22Rv1 (cell line): ENCODE data around the gene INSM1.

Experiments
- H3K27ac ChIP-seq: fragments of 450-650 bp; 2 replicates; pipeline ENCODE4 v1.5.1; 2017
- CTCF ChIP-seq: fragments of 450-650 bp; IDR thresholded peaks from 2 replicates; pipeline ENCODE4 v1.5.1; 2017; ENCODE audit warnings: mild to moderate bottlenecking
- ZFX ChIP-seq: fragments of 450-650 bp; IDR thresholded peaks from 2 replicates; pipeline ENCODE4 v1.6.1; 2017; ENCODE audit warnings: antibody characterized with exemption, borderline replicate concordance

Gene INSM1

DNA sequence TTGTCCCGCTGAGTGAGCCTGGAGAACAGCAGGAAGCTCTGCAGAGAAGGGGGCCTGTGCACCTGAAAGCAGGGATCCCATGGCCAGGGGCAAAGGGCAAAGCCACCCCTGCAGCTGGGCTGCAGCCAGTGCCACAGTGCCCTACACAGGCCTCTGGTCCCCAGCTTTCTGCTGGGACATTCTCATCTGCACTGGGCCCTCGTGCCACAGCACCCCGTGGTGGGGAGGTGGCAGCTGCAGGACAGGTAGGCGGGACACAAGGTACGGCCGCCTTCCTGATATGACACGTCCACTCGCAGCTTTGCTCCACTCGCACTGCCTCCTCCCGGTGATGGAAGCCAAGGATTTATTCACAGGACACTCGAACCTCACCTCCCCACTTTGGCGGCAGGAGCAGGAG is 27.2 kb downstream of the INSM1 start:
- TF ChIP-seq ZFX (no peak), CTCF (no peak)
- H3K27ac ChIP-seq = no peak overlapping the region

DNA sequence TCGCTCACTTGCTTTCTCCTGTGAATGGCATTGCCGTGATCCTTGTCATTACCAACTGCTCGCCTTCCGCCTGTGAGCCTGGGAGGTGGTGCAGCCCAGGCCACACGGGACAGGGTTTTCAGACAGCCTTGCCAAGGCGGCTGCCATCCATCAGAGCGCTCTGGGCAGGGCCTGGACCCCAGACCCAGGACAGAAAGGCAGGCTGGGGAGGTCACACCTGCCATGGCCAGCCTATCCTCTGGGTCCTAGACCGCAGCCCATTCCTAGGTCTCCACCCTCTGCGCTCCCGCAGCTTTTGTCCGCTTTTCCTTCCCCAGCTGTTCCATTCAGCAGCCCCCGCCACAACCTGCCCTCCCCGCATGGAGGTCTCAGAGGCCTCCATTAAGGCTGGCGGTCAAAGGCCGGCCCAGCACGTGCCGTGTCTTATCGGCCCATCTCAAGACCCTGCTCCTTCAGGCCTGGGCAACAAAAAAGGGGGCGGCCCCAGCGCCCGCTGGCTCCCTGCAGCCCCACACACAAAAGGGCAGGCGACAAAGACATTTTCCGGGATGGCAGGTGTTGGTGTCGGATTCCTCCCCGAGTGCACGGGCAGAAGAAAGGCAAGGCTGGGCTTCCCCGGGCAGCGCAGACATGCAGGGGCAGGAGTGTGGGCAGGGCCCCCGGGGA is 28.1 kb downstream of the INSM1 start:
- TF ChIP-seq ZFX (no peak), CTCF (no peak)
- no peak overlapping the region for H3K27ac ChIP-seq

DNA sequence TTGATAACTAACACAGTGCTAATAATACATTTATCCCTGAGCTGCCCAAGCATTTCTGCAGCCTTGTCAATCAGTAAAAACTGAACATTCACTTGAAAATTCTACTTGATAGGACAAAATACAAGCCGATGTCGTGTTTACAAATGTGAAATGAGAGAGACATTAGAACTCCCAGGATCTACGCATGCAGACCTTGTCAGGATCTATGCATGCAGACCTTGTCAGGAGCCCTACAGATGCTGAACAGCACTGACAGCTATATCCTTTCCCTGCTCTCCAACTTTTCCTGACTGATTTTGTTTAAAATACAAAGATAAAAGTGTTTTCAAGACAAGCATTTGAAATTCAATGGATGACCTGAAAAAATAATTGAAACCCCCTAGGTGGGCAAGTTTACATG is 28.9 kb downstream of the INSM1 start:
- TF ChIP-seq ZFX = no peak
- H3K27ac ChIP-seq = no peak overlapping the region

GRCh38 chr20:20398123-20398522 is 30.2 kb downstream of the INSM1 start:
- no peak for TF ChIP-seq CTCF
- no peak for TF ChIP-seq ZFX

GRCh38 chr20:20399531-20400500 is 31.9 kb downstream of the INSM1 start:
- no peak overlapping the region for H3K27ac ChIP-seq
- TF ChIP-seq CTCF (no peak), ZFX (no peak)

More at GRCh38 chr20:20398123-20398522, 30.2 kb downstream of the INSM1 start:
- no peak overlapping the region for H3K27ac ChIP-seq

DNA sequence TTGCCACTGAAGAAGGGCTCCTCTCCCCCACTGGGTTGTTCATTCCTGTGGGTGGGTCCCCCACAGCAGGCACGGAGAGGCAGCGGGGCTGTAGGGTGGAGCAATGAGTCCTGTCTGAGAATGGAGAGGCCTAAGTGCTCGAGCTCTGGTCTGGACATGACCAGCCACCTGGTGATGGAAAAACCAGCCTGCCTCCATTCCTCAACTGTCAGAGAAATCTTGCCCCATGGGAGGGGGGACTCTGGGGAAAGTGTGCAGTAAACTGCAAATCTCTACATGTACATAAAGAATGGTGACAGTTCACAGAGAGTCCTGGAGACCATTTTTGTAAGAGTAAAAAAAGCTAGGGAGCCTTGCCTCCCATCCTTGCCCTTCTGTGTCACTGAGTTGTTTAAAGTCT is 34.1 kb downstream of the INSM1 start:
- TF ChIP-seq CTCF = no peak
- TF ChIP-seq ZFX = no peak

GRCh38 chr20:20404633-20405032 is 36.7 kb downstream of the INSM1 start:
- H3K27ac ChIP-seq = no peak overlapping the region
- TF ChIP-seq CTCF = no peak
- no peak for TF ChIP-seq ZFX

More for the DNA sequence above, 34.1 kb downstream of the INSM1 start:
- H3K27ac ChIP-seq = no peak overlapping the region
